Endothelial cell of umbilical vein (primary cell): ENCODE results near the gene NFKBIE.

Experiments used
- CTCF ChIP-seq, 2 donors: IDR thresholded peaks; 1 replicate in 1 of 2; 2 replicates in 1 of 2; pipeline ENCODE4 v1.5.1; 2011; ENCODE audit warnings: low read length in 2 of 2, mild to moderate bottlenecking in 2 of 2, moderate library complexity in 2 of 2, control low read depth in 1 of 2, inconsistent platforms in 1 of 2, low read depth in 1 of 2; ENCODE audit not compliant: insufficient read depth in 1 of 2; ENCODE audit errors: extremely low read depth in 1 of 2
- GATA2 ChIP-seq: IDR thresholded peaks from 2 replicates; pipeline ENCODE4 v1.7.0; 2011; ENCODE audit warnings: low read depth, mild to moderate bottlenecking, moderate library complexity, mixed read lengths, low read length; ENCODE audit not compliant: insufficient read length, insufficient read depth
- MAX ChIP-seq: IDR thresholded peaks from 2 replicates; pipeline ENCODE4 v1.6.1; 2011; ENCODE audit not compliant: insufficient read depth, insufficient read length
- MYC ChIP-seq: IDR thresholded peaks from one replicate; pipeline ENCODE4 v1.6.1; 2011; ENCODE audit warnings: mild to moderate bottlenecking, low read depth, low read length
- POLR2A ChIP-seq: IDR thresholded peaks from 2 replicates; pipeline ENCODE4 v1.6.1; 2012; ENCODE audit warnings: low read depth, mild to moderate bottlenecking, control low read depth, low read length
- POLR2AphosphoS5 ChIP-seq: IDR thresholded peaks from 2 replicates; pipeline ENCODE4 v1.6.1; 2012; ENCODE audit warnings: low read depth, mild to moderate bottlenecking, control low read depth, low read length, moderate library complexity; ENCODE audit not compliant: insufficient read depth

GRCh38 chr6:44298055-44298803 lies 32.9 kb upstream of the NFKBIE start:
- TF ChIP-seq CTCF (IDR thresholded peaks at IDR 0.05; ENCODE audit: extremely low read depth in 1 of 2, insufficient read depth in 1 of 2, low read depth in 1 of 2, low read length in 2 of 2) (no peak), POLR2A (no peak), POLR2AphosphoS5 (no peak), GATA2 (no peak), MAX (no peak), MYC (no peak)
